H1 (cell line): ENCODE results near the gene STK26. TPM values are rescaled to one million over a fixed set of nuclear protein-coding genes. Genes with fewer than 3 reads are reported as not detected.

ENCODE experiments used
- CTCF ChIA-PET: fragments of 300-600 bp; sonication (Branson Sonifier 250); formaldehyde crosslinking; loops from one replicate; lab custom pipeline; 2021; ENCODE audit not compliant: partially characterized antibody; lab: Charles Lee
- POLR2A ChIA-PET: fragments of 300-600 bp; sonication (Branson Sonifier 250); formaldehyde crosslinking; loops from one replicate; lab custom pipeline; 2021; ENCODE audit warnings: inconsistent platforms; ENCODE audit not compliant: partially characterized antibody; lab: Charles Lee
- DNase-seq, 2 experiments: peaks; one replicate each; pipeline versions ENCODE4 v3.0.0 to v3.0.0-alpha.2; 2010 to 2022; ENCODE audit warnings: low spot score in 2 of 2, low read depth in 1 of 2, mixed read lengths in 1 of 2
- FAIRE-seq: peaks from 2 replicates; lab custom pipeline; 2011; peaks lifted over from hg19 to GRCh38; lab: Jason Lieb, UNC
- H2AFZ ChIP-seq: 2 replicates; pipeline ENCODE4 v1.8.1; 2012; ENCODE audit warnings: low read length, inconsistent platforms
- H2AK5ac ChIP-seq: 2 replicates; pipeline ENCODE4 v1.6.1; 2013; ENCODE audit warnings: low read depth, low read length
- H2BK120ac ChIP-seq: replicated peaks from 2 replicates; pipeline ENCODE3; 2013; ENCODE audit warnings: low read depth, low read length, inconsistent platforms
- H2BK12ac ChIP-seq: 2 replicates; pipeline ENCODE4 v1.6.1; 2013; ENCODE audit warnings: low read depth, low read length
- H2BK15ac ChIP-seq: 2 replicates; pipeline ENCODE4 v1.6.1; 2013; ENCODE audit warnings: low read length
- H2BK20ac ChIP-seq: 2 replicates; pipeline ENCODE4 v1.6.1; 2013; ENCODE audit warnings: low read length
- H2BK5ac ChIP-seq: 2 replicates; pipeline ENCODE4 v1.6.1; 2013; ENCODE audit warnings: low read depth, low read length
- H3K14ac ChIP-seq: 2 replicates; pipeline ENCODE4 v1.6.1; 2013; ENCODE audit warnings: inconsistent platforms; ENCODE audit not compliant: insufficient read length
- H3K18ac ChIP-seq: 2 replicates; pipeline ENCODE4 v1.6.1; 2013; ENCODE audit warnings: low read length; ENCODE audit errors: extremely low read depth
- H3K23ac ChIP-seq: 2 replicates; pipeline ENCODE4 v1.6.1; 2013; ENCODE audit warnings: inconsistent platforms; ENCODE audit not compliant: insufficient read length
- H3K23me2 ChIP-seq: 2 replicates; pipeline ENCODE4 v1.6.1; 2013; ENCODE audit warnings: low read depth, low read length
- H3K27ac ChIP-seq: 2 replicates; pipeline ENCODE4 v1.6.1; 2011; ENCODE audit warnings: low read depth, low read length, inconsistent platforms
- H3K27me3 ChIP-seq, 4 experiments: replicated peaks in 1 of 4; 1 replicate in 1 of 4; 2 replicates in 3 of 4; pipeline versions ENCODE4 v1.6.1 to v1.8.1; 2011 to 2013; ENCODE audit warnings: low read length in 3 of 4, mild to moderate bottlenecking in 3 of 4, inconsistent platforms in 2 of 4, mixed read lengths in 2 of 4, moderate library complexity in 1 of 4; ENCODE audit not compliant: control insufficient read depth in 3 of 4, insufficient read depth in 3 of 4; ENCODE audit errors: extremely low read depth in 1 of 4
- H3K36me3 ChIP-seq, 4 experiments: 2 replicates each; pipeline versions ENCODE4 v1.6.1 to v1.8.1; 2011 to 2013; ENCODE audit warnings: mild to moderate bottlenecking in 4 of 4, low read length in 3 of 4, moderate library complexity in 2 of 4, control low read depth in 1 of 4, inconsistent platforms in 1 of 4; ENCODE audit not compliant: insufficient read depth in 4 of 4, control insufficient read depth in 2 of 4
- H3K4ac ChIP-seq: replicated peaks from 2 replicates; pipeline ENCODE3; 2013; ENCODE audit warnings: low read length, low read depth, mixed read lengths, inconsistent platforms; ENCODE audit not compliant: insufficient read length
- H3K4me1 ChIP-seq, 4 experiments: replicated peaks in 1 of 4; 1 replicate in 1 of 4; 2 replicates in 3 of 4; pipeline versions ENCODE4 v1.6.1 to v1.8.1; 2011 to 2013; ENCODE audit warnings: low read length in 3 of 4, inconsistent platforms in 2 of 4, mixed read lengths in 1 of 4; ENCODE audit not compliant: insufficient read depth in 4 of 4, control insufficient read depth in 3 of 4
- H3K4me2 ChIP-seq, 2 experiments: 2 replicates each; pipeline versions ENCODE4 v1.6.1 to v1.8.1; 2011 to 2013; ENCODE audit warnings: low read depth in 2 of 2, low read length in 2 of 2, control low read depth in 1 of 2, inconsistent platforms in 1 of 2, mild to moderate bottlenecking in 1 of 2; ENCODE audit not compliant: insufficient read depth in 1 of 2
- H3K4me3 ChIP-seq, 4 experiments: fragments of 200-600, 300-600 bp in 1 of 4; sonication (generic), shearing (Covaris generic), sonication (Bioruptor Twin) in 1 of 4; 2 replicates each; pipeline versions ENCODE4 v1.5.1 to v1.8.1; 2011 to 2016; ENCODE audit warnings: low read length in 4 of 4, low read depth in 3 of 4, control low read depth in 2 of 4, inconsistent platforms in 2 of 4, mild to moderate bottlenecking in 2 of 4, mixed read lengths in 1 of 4, moderate library complexity in 1 of 4; ENCODE audit not compliant: insufficient read depth in 2 of 4; ENCODE audit errors: extremely low read depth in 1 of 4
- H3K56ac ChIP-seq: replicated peaks from 2 replicates; pipeline ENCODE3; 2013; ENCODE audit warnings: low read depth, mild to moderate bottlenecking, mixed read lengths, low read length, inconsistent platforms; ENCODE audit not compliant: insufficient read length
- H3K79me1 ChIP-seq: 2 replicates; pipeline ENCODE4 v1.6.1; 2013; ENCODE audit warnings: low read depth, low read length, control low read depth
- H3K79me2 ChIP-seq, 2 experiments: 2 replicates each; pipeline versions ENCODE4 v1.6.1 to v1.8.1; 2012 to 2013; ENCODE audit warnings: low read length in 2 of 2, mild to moderate bottlenecking in 2 of 2, inconsistent platforms in 1 of 2; ENCODE audit not compliant: insufficient read depth in 2 of 2, control insufficient read depth in 1 of 2
- H3K9ac ChIP-seq, 4 experiments: replicated peaks in 1 of 4; 1 replicate in 1 of 4; 2 replicates in 3 of 4; pipeline versions ENCODE4 v1.6.1 to v1.8.1; 2011 to 2013; ENCODE audit warnings: low read depth in 3 of 4, low read length in 3 of 4, control low read depth in 2 of 4, mild to moderate bottlenecking in 2 of 4, moderate library complexity in 2 of 4, inconsistent platforms in 1 of 4; ENCODE audit errors: extremely low read depth in 1 of 4
- H3K9me3 ChIP-seq, 2 experiments: 2 replicates each; pipeline versions ENCODE4 v1.6.1 to v1.8.1; 2012 to 2013; ENCODE audit warnings: mild to moderate bottlenecking in 2 of 2, moderate library complexity in 2 of 2, control low read depth in 1 of 2, inconsistent platforms in 1 of 2, low read depth in 1 of 2, low read length in 1 of 2, mixed read lengths in 1 of 2; ENCODE audit not compliant: insufficient read depth in 2 of 2
- H4K20me1 ChIP-seq, 2 experiments: replicated peaks in 1 of 2; 2 replicates each; pipeline versions ENCODE3 to v1.8.1; 2011 to 2013; ENCODE audit warnings: inconsistent platforms in 2 of 2, low read length in 2 of 2, mild to moderate bottlenecking in 1 of 2; ENCODE audit not compliant: insufficient read depth in 2 of 2, control insufficient read depth in 1 of 2
- H4K5ac ChIP-seq: 2 replicates; pipeline ENCODE4 v1.6.1; 2013; ENCODE audit warnings: low read length, low read depth, mixed read lengths, inconsistent platforms; ENCODE audit not compliant: insufficient read length
- H4K8ac ChIP-seq: 2 replicates; pipeline ENCODE4 v1.8.0; 2013; ENCODE audit warnings: mild to moderate bottlenecking, moderate library complexity, low read length, inconsistent platforms; ENCODE audit not compliant: insufficient read depth; ENCODE audit errors: extremely low read depth
- H4K91ac ChIP-seq: replicated peaks from 2 replicates; pipeline ENCODE3; 2013; ENCODE audit warnings: low read length, mixed read lengths, inconsistent platforms; ENCODE audit not compliant: insufficient read length
- CHD2 ChIP-seq: IDR thresholded peaks from 2 replicates; pipeline ENCODE4 v1.6.1; 2012; ENCODE audit warnings: low read length, improper control_type of control experiment
- GTF2F1 ChIP-seq: IDR thresholded peaks from 2 replicates; pipeline ENCODE4 v1.6.1; 2012; ENCODE audit warnings: low read depth, low read length, improper control_type of control experiment, borderline replicate concordance
- JUND ChIP-seq: IDR thresholded peaks from 2 replicates; pipeline ENCODE4 v1.6.1; 2011; ENCODE audit warnings: mild to moderate bottlenecking, improper control_type of control experiment, low read length
- RBBP5 ChIP-seq: IDR thresholded peaks from 2 replicates; pipeline ENCODE4 v1.7.1; 2012; ENCODE audit warnings: low read depth, mild to moderate bottlenecking, inconsistent platforms, low read length, moderate library complexity, borderline replicate concordance
- RFX5 ChIP-seq: IDR thresholded peaks from 2 replicates; pipeline ENCODE4 v1.6.1; 2011; ENCODE audit warnings: low read depth, low read length, improper control_type of control experiment, borderline replicate concordance
- RXRA ChIP-seq: IDR thresholded peaks from 2 replicates; pipeline ENCODE4 v1.6.1; 2011; ENCODE audit warnings: low read depth, mild to moderate bottlenecking, low read length, moderate library complexity; ENCODE audit not compliant: insufficient read depth
- SAP30 ChIP-seq: fragments of 300-600 bp; sonication (generic); IDR thresholded peaks from 2 replicates; pipeline ENCODE4 v1.7.1; 2012; ENCODE audit warnings: low read length, moderate library complexity, mild to moderate bottlenecking, inconsistent platforms; ENCODE audit not compliant: insufficient read depth, insufficient replicate concordance
- TAF1 ChIP-seq: IDR thresholded peaks from 2 replicates; pipeline ENCODE4 v1.6.1; 2011; ENCODE audit warnings: mild to moderate bottlenecking, low read depth, low read length
- WGBS, 2 experiments: shearing (Covaris generic) in 1 of 2; methylation state at CpG; one replicate each; pipeline versions ENCODE4 v1.1.6 to v1.1.7; 2013 to 2015; ENCODE audit warnings: low lambda C conversion rate in 2 of 2, mixed read lengths in 2 of 2, inconsistent platforms in 1 of 2, low coverage in 1 of 2, missing lambda C conversion rate in 1 of 2; ENCODE audit not compliant: insufficient replicate concordance in 2 of 2, insufficient coverage in 1 of 2, insufficient read length in 1 of 2; ENCODE audit errors: extremely low coverage in 1 of 2, missing lambda C conversion rate in 1 of 2; 5-methylcytosine and 5-hydroxymethylcytosine counted together
- polyA plus RNA-seq, 7 experiments: library from polyadenylated mRNA; depleted of rRNA in 3 of 7; stranded (reverse) in 5 of 7; unstranded in 2 of 7; fragments of >200 nt in 5 of 7; fragments of 200-250 nt in 2 of 7; gene quantifications; 1 replicate in 5 of 7; 2 replicates in 1 of 7; 4 replicates in 1 of 7; pipeline versions ENCODE4 v1.2.1 to v1.2.3, GENCODE V29; 2011 to 2013; ENCODE audit warnings: missing spikeins in 2 of 7, mixed read lengths in 2 of 7
- total RNA-seq: library from RNA; stranded (reverse); fragmentation: NEBNext Ultra II Directional; extraction: Animal tissue kit (Norgen Biotek cat#: 25700); gene quantifications from 2 replicates; pipeline ENCODE4 v1.2.1, GENCODE V29; 2021
- TF ChIP-seq, protein P1 (sequence below): IDR thresholded peaks from 2 replicates; pipeline ENCODE4 v1.6.1; 2012; ENCODE audit warnings: inconsistent platforms
- TF ChIP-seq, protein P2 (sequence below): IDR thresholded peaks from 2 replicates; pipeline ENCODE4 v1.6.1; 2012; ENCODE audit warnings: low read length, inconsistent platforms

Gene STK26
- total and polyA plus RNA-seq, 2 of the 8 experiments (the other 6 are each of a cell fraction or from before 2014, with no cell fraction given): 24.2 to 98.2 TPM

DNA sequence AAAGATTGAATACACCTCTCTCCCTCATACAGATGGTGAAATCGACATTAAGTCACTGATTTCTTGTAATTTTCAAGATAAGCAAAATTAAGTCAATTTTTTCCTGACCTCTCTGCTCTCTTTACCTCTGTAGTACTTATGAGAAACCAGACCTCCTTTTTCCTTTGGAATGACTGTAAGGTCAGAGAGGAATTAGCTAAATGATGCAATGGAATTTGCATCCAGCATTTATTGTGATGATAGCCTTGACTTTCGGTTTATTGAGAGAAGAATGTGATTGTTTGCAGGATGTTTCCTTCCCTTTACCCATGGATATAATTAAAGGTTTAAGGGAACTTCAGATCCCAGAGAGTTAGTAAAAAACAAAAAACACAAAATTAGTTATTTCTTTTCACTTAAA lies 22.4 kb downstream of the STK26 start:
- Histone ChIP-seq H4K5ac (no peak overlapping the region), H3K23me2 (no peaks in the 10 kb centered on the region), H4K20me1 (peaks cover 0 to 2% of the 10 kb centered on the region in 2 experiments), H3K4me1 (peaks cover 2 to 12% (median 6%) of the 10 kb centered on the region in 4 experiments; a peak in 4 of 7 replicates), H2BK120ac (no peak overlapping the region), H2BK20ac (no peak overlapping the region), H3K4ac (no peak overlapping the region), H4K8ac (no peak overlapping the region), H3K36me3 (no peaks in the 10 kb centered on the region), H3K9me3 (no peaks in the 10 kb centered on the region), H3K27ac (no peak overlapping the region), H3K79me1 (no peaks in the 10 kb centered on the region), H2AFZ (no peak overlapping the region), H3K18ac (no peak overlapping the region), H2BK15ac (no peak overlapping the region), H3K9ac (no peak overlapping the region), H4K91ac (no peak overlapping the region), H3K79me2 (peaks cover 0 to 88% of the 10 kb centered on the region in 2 experiments; a peak in 2 of 4 replicates), H2AK5ac (no peak overlapping the region), H2BK5ac (0 out of 2 replicates have a peak overlapping the region, but pooled peaks have one; percentile 52), H3K56ac (no peak overlapping the region), H3K14ac (no peak overlapping the region), H2BK12ac (no peak overlapping the region), H3K4me2 (peak overlapping the region in 1 of 2 experiments; percentile 21; a peak in 2 of 4 replicates), H3K4me3 (no peak overlapping the region), H3K23ac (no peak overlapping the region), H3K27me3 (no peaks in the 10 kb centered on the region)
- POLR2A ChIA-PET: interaction anchor here (1.7 kb wide), 1 partner anchor 22 kb away, joined by 6 read pairs; no protein-coding TSS in a partner anchor
- DNase-seq (no peak), FAIRE-seq (no peak)
- CTCF ChIA-PET: interaction anchor here (0.7 to 2.0 kb wide), 4 partner anchors 16 to 204 kb away, joined by 3 to 5 read pairs (median 4); no protein-coding TSS in a partner anchor
- TF ChIP-seq RXRA: no peak
- no peak for TF ChIP-seq RFX5
- TF ChIP-seq SAP30: no peak
- no peak for TF ChIP-seq JUND
- no peak for TF ChIP-seq GTF2F1
- no peak for TF ChIP-seq RBBP5
- no peak for TF ChIP-seq TAF1
- TF ChIP-seq CHD2: no peak
- TF ChIP-seq, protein P1, sequence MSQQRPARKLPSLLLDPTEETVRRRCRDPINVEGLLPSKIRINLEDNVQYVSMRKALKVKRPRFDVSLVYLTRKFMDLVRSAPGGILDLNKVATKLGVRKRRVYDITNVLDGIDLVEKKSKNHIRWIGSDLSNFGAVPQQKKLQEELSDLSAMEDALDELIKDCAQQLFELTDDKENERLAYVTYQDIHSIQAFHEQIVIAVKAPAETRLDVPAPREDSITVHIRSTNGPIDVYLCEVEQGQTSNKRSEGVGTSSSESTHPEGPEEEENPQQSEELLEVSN: no peak
- TF ChIP-seq, protein P2, sequence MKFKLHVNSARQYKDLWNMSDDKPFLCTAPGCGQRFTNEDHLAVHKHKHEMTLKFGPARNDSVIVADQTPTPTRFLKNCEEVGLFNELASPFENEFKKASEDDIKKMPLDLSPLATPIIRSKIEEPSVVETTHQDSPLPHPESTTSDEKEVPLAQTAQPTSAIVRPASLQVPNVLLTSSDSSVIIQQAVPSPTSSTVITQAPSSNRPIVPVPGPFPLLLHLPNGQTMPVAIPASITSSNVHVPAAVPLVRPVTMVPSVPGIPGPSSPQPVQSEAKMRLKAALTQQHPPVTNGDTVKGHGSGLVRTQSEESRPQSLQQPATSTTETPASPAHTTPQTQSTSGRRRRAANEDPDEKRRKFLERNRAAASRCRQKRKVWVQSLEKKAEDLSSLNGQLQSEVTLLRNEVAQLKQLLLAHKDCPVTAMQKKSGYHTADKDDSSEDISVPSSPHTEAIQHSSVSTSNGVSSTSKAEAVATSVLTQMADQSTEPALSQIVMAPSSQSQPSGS: no peak
- WGBS, 2 experiments: 91% methylated on average over 1 of the region's 2 CpGs; no CpG with 5 or more reads in 1 of the 2 experiments
